Immature natural killer cell (primary cell): ENCODE results near the gene ABR. TPM values are rescaled to one million over a fixed set of nuclear protein-coding genes. Genes with fewer than 3 reads are reported as not detected.
A peak's percentile ranks its signal among the peaks of the same experiment; 100 is the strongest.

ENCODE experiments used
- DNase-seq, 3 donors: peaks; one replicate each; pipeline ENCODE4 v3.0.0; 2022; ENCODE audit warnings: mixed read lengths in 1 of 3
- H3K27ac Mint-ChIP-seq, 6 donors: one replicate each; pipeline ENCODE4 v1.8.0; 2020; ENCODE audit warnings: mixed read lengths in 6 of 6, mild to moderate bottlenecking in 5 of 6, inconsistent platforms in 4 of 6, moderate library complexity in 3 of 6
- H3K27me3 Mint-ChIP-seq, 3 donors: one replicate each; pipeline ENCODE4 v1.8.0; 2020 to 2021; ENCODE audit warnings: low read depth in 3 of 3, mild to moderate bottlenecking in 3 of 3, mixed read lengths in 3 of 3, moderate library complexity in 3 of 3, inconsistent platforms in 1 of 3
- H3K36me3 Mint-ChIP-seq, 3 donors: one replicate each; pipeline ENCODE4 v1.8.0; 2020; ENCODE audit warnings: mixed read lengths in 3 of 3, inconsistent platforms in 2 of 3, mild to moderate bottlenecking in 2 of 3
- H3K4me1 Mint-ChIP-seq, 2 donors: one replicate each; pipeline ENCODE4 v1.8.0; 2020; ENCODE audit warnings: inconsistent platforms in 2 of 2, mild to moderate bottlenecking in 2 of 2, mixed read lengths in 2 of 2, moderate library complexity in 1 of 2
- H3K4me3 Mint-ChIP-seq, 5 donors: one replicate each; pipeline ENCODE4 v1.8.0; 2020; ENCODE audit warnings: mild to moderate bottlenecking in 5 of 5, mixed read lengths in 5 of 5, inconsistent platforms in 3 of 5, moderate library complexity in 3 of 5
- H3K9me3 Mint-ChIP-seq, 6 donors: one replicate each; pipeline ENCODE4 v1.8.0; 2020; ENCODE audit warnings: mild to moderate bottlenecking in 6 of 6, mixed read lengths in 6 of 6, inconsistent platforms in 4 of 6, moderate library complexity in 3 of 6
- polyA plus RNA-seq, 3 donors: library from polyadenylated mRNA; unstranded; fragments of 300-500 nt; fragmentation: Illumina TruSeq; gene quantifications; one replicate each; pipeline ENCODE4 v1.2.3, GENCODE V29; 2021

The ABR gene
- polyA plus RNA-seq, 3 donors from 2014 or later, result 11.2 to 36.2 (median 14.8) TPM

DNA sequence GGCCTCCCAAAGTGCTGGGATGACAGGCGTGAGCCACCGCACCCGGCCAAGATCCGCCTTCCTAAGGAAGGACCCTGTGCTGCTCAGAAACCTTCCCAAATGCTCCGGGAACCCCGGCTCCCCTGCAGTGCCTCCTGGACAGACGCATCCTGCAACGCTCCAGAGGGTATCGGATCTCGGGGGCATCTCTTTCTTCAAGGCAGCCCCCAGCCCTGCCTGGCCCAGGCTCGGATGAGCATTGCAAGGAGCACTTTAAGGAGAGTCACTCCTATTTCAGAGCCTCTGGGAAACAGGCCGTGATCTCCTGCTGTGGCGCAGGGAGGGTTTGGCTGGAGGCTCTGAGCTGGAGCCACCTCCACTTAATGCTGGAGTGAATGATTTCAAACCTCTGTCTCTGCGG lies 17.2 kb upstream of the ABR start:
- H3K4me1 Mint-ChIP-seq, result peaks cover 74 to 77% of the 10 kb centered on the region in 2 donors
- H3K4me3 Mint-ChIP-seq, result peak overlapping the region; percentile 68 to 89 (median 80)
- H3K36me3 Mint-ChIP-seq, result no peaks in the 10 kb centered on the region
- no peaks in the 10 kb centered on the region for H3K9me3 Mint-ChIP-seq
- no peak for DNase-seq
- H3K27me3 Mint-ChIP-seq, result peaks cover 24 to 30% (median 27%) of the 10 kb centered on the region in 3 donors
- H3K27ac Mint-ChIP-seq, result peak overlapping the region; percentile 84 to 97 (median 96)

DNA sequence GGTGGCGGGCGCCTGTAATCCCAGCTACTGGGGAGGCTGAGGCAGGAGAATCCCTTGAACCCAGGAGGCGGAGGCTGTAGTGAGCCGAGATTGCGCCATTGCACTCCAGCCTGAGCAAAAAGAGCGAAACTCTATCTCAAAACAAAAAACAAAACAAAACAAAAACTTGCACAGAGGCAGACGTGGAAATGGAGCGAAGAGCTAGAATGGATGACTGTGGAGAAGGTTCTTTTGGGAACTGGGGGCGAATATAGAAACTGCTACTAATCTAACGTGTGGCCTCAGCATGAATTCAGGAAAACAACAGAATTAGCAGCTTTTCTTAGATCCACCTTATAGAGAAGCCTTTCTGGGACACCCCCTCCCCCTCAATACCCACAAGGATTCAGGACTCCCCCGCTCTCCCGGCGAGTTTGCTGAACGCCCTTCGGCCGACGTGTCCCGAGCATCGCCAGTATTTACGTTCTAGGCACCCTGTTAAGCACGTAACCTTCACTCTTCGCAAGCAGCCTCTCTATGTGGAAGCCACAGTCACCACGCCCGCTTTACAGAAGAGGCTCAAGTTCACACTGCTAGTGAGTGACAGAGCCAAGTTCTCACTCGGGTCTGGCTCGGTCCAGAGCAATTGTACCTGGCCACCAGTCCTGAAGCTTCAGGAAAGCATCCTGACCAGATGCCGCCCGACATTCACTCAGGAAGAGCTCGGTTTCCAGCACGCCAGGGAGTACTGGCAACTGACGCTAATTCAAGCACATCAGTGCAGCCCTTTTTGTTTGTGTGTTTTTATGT lies 13.3 kb upstream of the ABR start:
- H3K27ac Mint-ChIP-seq, result peak overlapping the region; percentile 64 to 96 (median 91)
- peak overlapping the region; percentile 66 to 88 (median 79) for H3K4me3 Mint-ChIP-seq
- DNase-seq, result peak; percentile 44 to 50 (median 49)
- peaks cover 51 to 54% of the 10 kb centered on the region in 2 donors for H3K4me1 Mint-ChIP-seq
- peaks cover 0 to 4% (median 0%) of the 10 kb centered on the region in 3 donors for H3K36me3 Mint-ChIP-seq
- peaks cover 13 to 18% (median 13%) of the 10 kb centered on the region in 3 donors for H3K27me3 Mint-ChIP-seq
- H3K9me3 Mint-ChIP-seq, result no peaks in the 10 kb centered on the region

GRCh38 chr17:1190751-1191331 lies 11.1 kb upstream of the ABR start:
- Mint-ChIP-seq H3K4me1 (peaks cover 41 to 49% of the 10 kb centered on the region in 2 donors), H3K27me3 (peaks cover 5 to 13% (median 5%) of the 10 kb centered on the region in 3 donors), H3K9me3 (no peaks in the 10 kb centered on the region), H3K36me3 (peaks cover 0 to 4% (median 0%) of the 10 kb centered on the region in 3 donors), H3K4me3 (no peak overlapping the region), H3K27ac (peak overlapping the region in 1 of 6 donors; percentile 35)
- no peak for DNase-seq

- DNase-seq, result no peak
- Mint-ChIP-seq H3K9me3 (no peaks in the 10 kb centered on the region), H3K4me3 (no peak overlapping the region), H3K27ac (no peak overlapping the region), H3K27me3 (peaks cover 5 to 10% (median 5%) of the 10 kb centered on the region in 3 donors), H3K4me1 (peaks cover 40% of the 10 kb centered on the region in 2 donors), H3K36me3 (peaks cover 0 to 4% (median 0%) of the 10 kb centered on the region in 3 donors)
These were observed 9.2 kb upstream of the ABR start for GRCh38 chr17:1188812-1189504.

DNA sequence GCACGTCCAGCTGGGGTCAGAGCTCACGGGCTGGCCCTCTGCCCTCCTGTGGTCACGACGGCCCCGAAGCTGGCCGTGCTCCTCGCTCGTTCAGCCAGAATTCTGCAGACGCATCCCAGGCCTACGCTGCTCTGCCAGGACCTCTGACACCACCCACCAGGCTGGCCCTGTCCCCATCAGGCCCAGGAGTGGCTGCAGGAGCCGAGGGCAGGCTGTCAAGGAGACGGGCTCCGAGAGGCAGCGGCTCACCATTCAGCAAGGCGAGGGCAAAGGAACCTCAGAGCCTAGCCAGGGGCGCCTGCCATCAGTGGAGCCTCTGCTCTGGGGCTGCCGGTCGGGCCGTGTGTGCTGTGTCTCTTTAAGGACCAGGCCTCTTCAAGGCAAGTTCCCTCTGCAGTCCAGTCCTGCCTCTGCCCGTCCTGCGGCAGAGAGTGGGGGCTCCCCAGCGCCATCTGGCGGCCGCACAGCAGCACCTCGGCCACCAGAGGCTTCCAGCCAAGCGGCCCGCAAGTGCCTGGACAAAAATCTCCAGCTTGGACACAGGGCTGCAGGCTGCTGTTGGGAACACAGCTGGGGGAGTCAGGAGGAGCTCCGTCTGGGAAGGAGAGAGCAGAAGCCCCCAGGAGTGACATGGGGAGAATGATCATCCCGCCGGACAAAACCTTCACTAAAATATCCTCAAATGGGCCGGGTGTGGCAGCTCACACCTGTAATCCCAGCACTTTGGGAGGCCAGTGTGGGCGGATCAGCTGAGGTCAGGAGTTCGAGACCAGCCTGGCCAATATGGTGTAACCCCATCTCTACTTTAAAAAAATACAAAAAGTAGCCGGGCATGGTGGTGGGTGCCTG lies 7.4 kb upstream of the ABR start:
- Mint-ChIP-seq H3K27me3 (peaks cover 1 to 7% (median 3%) of the 10 kb centered on the region in 3 donors), H3K4me3 (no peak overlapping the region), H3K4me1 (peaks cover 23 to 29% of the 10 kb centered on the region in 2 donors), H3K36me3 (peaks cover 0 to 4% (median 0%) of the 10 kb centered on the region in 3 donors), H3K27ac (peak overlapping the region in 5 of 6 donors; percentile 8 to 85 (median 59)), H3K9me3 (no peaks in the 10 kb centered on the region)
- DNase-seq, result peak; percentile 76 to 82 (median 78)

GRCh38 chr17:1186214-1186820 lies 6.5 kb upstream of the ABR start:
- H3K27me3 Mint-ChIP-seq, result peaks cover 0 to 7% (median 3%) of the 10 kb centered on the region in 3 donors
- H3K4me1 Mint-ChIP-seq, result peaks cover 16 to 26% of the 10 kb centered on the region in 2 donors
- peaks cover 0 to 4% (median 0%) of the 10 kb centered on the region in 3 donors for H3K36me3 Mint-ChIP-seq
- no peak overlapping the region for H3K4me3 Mint-ChIP-seq
- no peak overlapping the region for H3K27ac Mint-ChIP-seq
- H3K9me3 Mint-ChIP-seq, result no peaks in the 10 kb centered on the region
- no peak for DNase-seq

DNA sequence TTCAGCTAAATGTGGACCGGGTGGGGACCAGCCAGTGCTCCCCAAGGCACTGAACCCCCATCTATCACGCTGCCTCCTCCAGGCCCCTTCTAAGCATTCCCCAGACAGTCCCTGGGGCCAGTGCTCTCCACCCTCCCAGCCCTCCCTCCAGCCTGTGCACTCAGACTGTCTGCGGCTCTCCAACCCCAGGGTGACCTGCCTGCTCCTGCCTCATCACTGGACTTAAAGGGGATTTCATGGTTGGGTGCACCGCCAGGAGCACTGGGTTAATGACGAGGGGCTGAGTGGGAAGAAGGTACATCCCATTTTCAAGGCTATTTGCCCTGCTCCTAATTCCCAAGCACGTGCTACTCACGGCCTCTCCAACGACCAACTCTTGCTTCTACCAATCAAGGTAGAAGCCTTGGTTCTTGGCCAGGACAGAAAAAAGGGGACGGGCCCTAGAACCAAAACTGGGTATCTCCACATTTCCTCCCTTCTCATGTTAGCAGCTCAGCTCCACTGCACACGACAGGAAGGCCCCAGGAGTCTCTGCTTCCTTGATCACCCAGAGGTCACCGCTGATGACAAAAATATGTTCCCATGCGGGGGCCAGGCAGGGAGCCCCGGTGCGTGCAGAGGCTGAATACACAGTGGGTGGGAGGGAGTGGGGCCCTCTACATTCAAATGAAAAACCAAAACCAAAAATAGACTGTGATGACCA lies 3.5 kb upstream of the ABR start:
- Mint-ChIP-seq H3K4me1 (peaks cover 11 to 19% of the 10 kb centered on the region in 2 donors), H3K27me3 (peaks cover 0 to 2% (median 0%) of the 10 kb centered on the region in 3 donors), H3K4me3 (no peak overlapping the region), H3K36me3 (no peaks in the 10 kb centered on the region), H3K9me3 (no peaks in the 10 kb centered on the region), H3K27ac (peak overlapping the region in 1 of 6 donors; percentile 11)
- no peak for DNase-seq

- H3K4me1 Mint-ChIP-seq, result peaks cover 14 to 22% of the 10 kb centered on the region in 2 donors
- H3K4me3 Mint-ChIP-seq, result peak overlapping the region in 1 of 5 donors; percentile 59
- peak overlapping the region in 1 of 6 donors; percentile 45 for H3K27ac Mint-ChIP-seq
- no peak for DNase-seq
- no peaks in the 10 kb centered on the region for H3K36me3 Mint-ChIP-seq
- peaks cover 0 to 4% (median 0%) of the 10 kb centered on the region in 3 donors for H3K27me3 Mint-ChIP-seq
- no peaks in the 10 kb centered on the region for H3K9me3 Mint-ChIP-seq
These were observed 3.0 kb upstream of the ABR start for GRCh38 chr17:1182811-1183170.

GRCh38 chr17:1181753-1182137 lies 2.0 kb upstream of the ABR start:
- Mint-ChIP-seq H3K9me3 (no peaks in the 10 kb centered on the region), H3K4me3 (peak overlapping the region in 4 of 5 donors; percentile 54 to 68 (median 60)), H3K27me3 (peaks cover 0 to 4% (median 0%) of the 10 kb centered on the region in 3 donors), H3K4me1 (peaks cover 11 to 19% of the 10 kb centered on the region in 2 donors), H3K36me3 (no peaks in the 10 kb centered on the region), H3K27ac (peak overlapping the region in 1 of 6 donors; percentile 16)
- no peak for DNase-seq

- Mint-ChIP-seq H3K27ac (peak overlapping the region in 1 of 6 donors; percentile 16), H3K9me3 (no peaks in the 10 kb centered on the region), H3K36me3 (no peaks in the 10 kb centered on the region), H3K4me1 (peaks cover 11 to 16% of the 10 kb centered on the region in 2 donors), H3K4me3 (peak overlapping the region in 2 of 5 donors; percentile 35 to 45), H3K27me3 (peaks cover 0 to 4% (median 0%) of the 10 kb centered on the region in 3 donors)
- no peak for DNase-seq
These were observed 1.4 kb upstream of the ABR start for GRCh38 chr17:1180958-1181752.

DNA sequence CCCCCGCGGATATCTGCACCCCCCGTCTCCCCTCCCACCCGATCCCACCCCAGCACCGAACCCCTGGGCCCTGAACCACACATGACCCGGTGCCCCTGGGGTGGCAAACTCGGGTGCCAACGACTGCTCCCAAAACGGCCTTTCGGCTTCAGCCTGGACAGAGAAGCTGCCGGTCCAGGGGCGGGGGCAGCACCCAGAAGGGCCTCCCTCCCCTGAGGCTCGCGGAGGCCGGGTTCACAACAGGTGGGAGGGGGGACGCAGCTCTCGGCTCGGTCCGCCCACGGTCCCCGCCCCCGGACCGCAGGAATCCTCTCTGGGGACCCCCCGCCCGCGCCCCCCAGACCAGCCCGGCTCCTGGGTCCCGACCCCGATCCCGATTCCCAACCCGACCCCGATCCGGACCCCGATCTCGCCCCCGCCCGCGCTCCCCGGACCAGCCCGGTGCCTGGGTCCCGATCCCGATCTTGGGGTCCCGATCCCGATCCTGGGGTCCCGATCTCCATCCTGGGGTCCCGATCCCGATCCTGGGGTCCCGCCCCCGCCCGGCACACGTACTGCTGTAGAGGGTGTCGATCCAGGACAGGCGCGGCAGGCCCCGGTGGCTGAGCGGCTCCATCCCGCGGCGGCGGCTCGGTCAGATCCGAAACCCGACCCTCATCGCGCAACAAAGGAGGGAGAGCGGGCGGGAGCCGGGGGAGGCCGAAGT lies 516 bp downstream of the ABR start:
- H3K36me3 Mint-ChIP-seq, result no peaks in the 10 kb centered on the region
- H3K27ac Mint-ChIP-seq, result peak overlapping the region in 2 of 6 donors; percentile 46 to 48
- DNase-seq, result no peak
- H3K4me1 Mint-ChIP-seq, result peaks cover 22 to 24% of the 10 kb centered on the region in 2 donors
- H3K27me3 Mint-ChIP-seq, result peaks cover 0 to 4% (median 2%) of the 10 kb centered on the region in 3 donors
- no peaks in the 10 kb centered on the region for H3K9me3 Mint-ChIP-seq
- peak overlapping the region; percentile 64 to 83 (median 75) for H3K4me3 Mint-ChIP-seq
